HCT116 (cell line): ENCODE data around the gene LIPT1. TPM values are rescaled to one million over a fixed set of nuclear protein-coding genes. Genes with fewer than 3 reads are reported as not detected.

Experiments used
- ATAC-seq: fragments of 200-7000 bp; cut with Tn5 transposase; 2 replicates; pipeline ENCODE4 v1.9.1; 2020; ENCODE audit warnings: mild to moderate bottlenecking, moderate library complexity
- BruUV-seq: library from RNA; stranded (reverse); fragments of 400-500 nt; replicated peaks from 2 replicates; lab custom pipeline; 2021; lab: Mats Ljungman, UMichigan
- CTCF ChIA-PET: fragments of 300-600 bp; sonication (Branson Sonifier 250); formaldehyde crosslinking; loops from one replicate; lab custom pipeline; 2021; ENCODE audit warnings: antibody characterized with exemption; lab: Charles Lee
- POLR2A ChIA-PET: fragments of 300-600, 350-600 bp; sonication (Branson Sonifier 250); formaldehyde crosslinking; loops from one replicate; lab custom pipeline; 2021; ENCODE audit warnings: antibody characterized with exemption; lab: Charles Lee
- RAD21 ChIA-PET, 2 experiments: fragments of 300-600 bp; sonication (Branson Sonifier 250); formaldehyde crosslinking; loops; one replicate each; lab custom pipeline; 2023; ENCODE audit warnings: low total read pairs in 2 of 2; ENCODE audit not compliant: uncharacterized antibody in 2 of 2, unreplicated experiment in 2 of 2, low non-redundant PET in 1 of 2; lab: Charles Lee
- DNase-seq: peaks from one replicate; pipeline ENCODE4 v3.0.0-alpha.2; 2010; ENCODE audit warnings: low read depth, low spot score
- H2AFZ ChIP-seq: fragments of 200-600 bp; shearing (Covaris generic), sonication (generic); 2 replicates; pipeline ENCODE4 v1.6.1; 2017; ENCODE audit warnings: low read depth, mixed run types, mixed read lengths, antibody characterized with exemption, low read length; ENCODE audit not compliant: poor library complexity, severe bottlenecking
- H3K27ac ChIP-seq: 2 replicates; pipeline ENCODE4 v1.5.1; 2012; ENCODE audit warnings: low read depth, low read length
- H3K27me3 ChIP-seq: fragments of 200-600 bp; sonication (generic); 2 replicates; pipeline ENCODE4 v1.6.1; 2016; ENCODE audit warnings: mixed run types, low read length, mixed read lengths; ENCODE audit not compliant: insufficient read depth
- H3K36me3 ChIP-seq, 2 experiments: fragments of 200-500 bp in 1 of 2; fragments of 200-600 bp in 1 of 2; sonication (Bioruptor generic) in 1 of 2; sonication (generic) in 1 of 2; 2 replicates each; pipeline versions ENCODE4 v1.5.1 to v1.6.1; 2014 to 2016; ENCODE audit warnings: low read length in 2 of 2, inconsistent platforms in 1 of 2, mixed read lengths in 1 of 2, mixed run types in 1 of 2; ENCODE audit not compliant: insufficient read depth in 2 of 2, control insufficient read depth in 1 of 2
- H3K4me1 ChIP-seq, 2 experiments: fragments of 200-600 bp in 1 of 2; sonication (generic) in 1 of 2; 2 replicates each; pipeline versions ENCODE4 v1.5.1 to v1.6.1; 2012 to 2017; ENCODE audit warnings: low read length in 2 of 2, inconsistent platforms in 1 of 2, mild to moderate bottlenecking in 1 of 2, mixed read lengths in 1 of 2, mixed run types in 1 of 2, moderate library complexity in 1 of 2; ENCODE audit not compliant: insufficient read depth in 2 of 2, control insufficient read depth in 1 of 2
- H3K4me2 ChIP-seq: fragments of 200-600 bp; sonication (generic); 2 replicates; pipeline ENCODE4 v1.6.1; 2017; ENCODE audit warnings: mixed run types, low read length, mixed read lengths
- H3K4me3 ChIP-seq, 2 experiments: fragments of 200-600 bp in 1 of 2; sonication (generic) in 1 of 2; replicated peaks in 1 of 2; 2 replicates each; pipeline ENCODE4 v1.5.1; 2011 to 2016; ENCODE audit warnings: low read length in 2 of 2, control low read depth in 1 of 2, low read depth in 1 of 2, mild to moderate bottlenecking in 1 of 2, mixed read lengths in 1 of 2, mixed run types in 1 of 2
- H3K79me2 ChIP-seq: fragments of 200-600 bp; sonication (generic); 2 replicates; pipeline ENCODE4 v1.6.1; 2017; ENCODE audit warnings: mild to moderate bottlenecking, mixed run types, low read length, moderate library complexity, mixed read lengths; ENCODE audit not compliant: insufficient read depth
- H3K9ac ChIP-seq: fragments of 200-600 bp; sonication (generic); 2 replicates; pipeline ENCODE4 v1.6.1; 2016; ENCODE audit warnings: low read length, mixed read lengths
- H3K9me2 ChIP-seq: fragments of 200-600 bp; sonication (generic), shearing (Covaris generic); 2 replicates; pipeline ENCODE4 v1.6.1; 2017; ENCODE audit warnings: mixed run types, mild to moderate bottlenecking, moderate library complexity; ENCODE audit not compliant: insufficient read depth
- H3K9me3 ChIP-seq, 2 experiments: fragments of 200-500 bp in 1 of 2; fragments of 200-600 bp in 1 of 2; sonication (Bioruptor generic) in 1 of 2; sonication (generic) in 1 of 2; 2 replicates each; pipeline ENCODE4 v1.6.1; 2014 to 2017; ENCODE audit warnings: low read length in 2 of 2, mixed read lengths in 2 of 2, inconsistent platforms in 1 of 2, low read depth in 1 of 2, mild to moderate bottlenecking in 1 of 2, mixed run types in 1 of 2, moderate library complexity in 1 of 2; ENCODE audit not compliant: control insufficient read depth in 1 of 2, insufficient read depth in 1 of 2
- H4K20me1 ChIP-seq: fragments of 200-600 bp; sonication (generic), shearing (Covaris generic); 2 replicates; pipeline ENCODE4 v1.6.1; 2017; ENCODE audit warnings: mixed run types, mild to moderate bottlenecking, moderate library complexity; ENCODE audit not compliant: insufficient read depth
- ATF3 ChIP-seq: IDR thresholded peaks from 2 replicates; pipeline ENCODE4 v1.6.1; 2012
- CTCF ChIP-seq, 3 experiments: fragments of 200-600 bp in 1 of 3; sonication (generic) in 1 of 3; IDR thresholded peaks in 2 of 3; conservative IDR thresholded peaks in 1 of 3; 2 replicates each; pipeline ENCODE4 v1.5.1; 2012 to 2017; ENCODE audit warnings: low read depth in 2 of 3, low read length in 2 of 3, antibody characterized with exemption in 1 of 3, borderline replicate concordance in 1 of 3, control low read depth in 1 of 3, mild to moderate bottlenecking in 1 of 3, mixed read lengths in 1 of 3, mixed run types in 1 of 3, moderate library complexity in 1 of 3; ENCODE audit not compliant: insufficient read depth in 1 of 3
- ELF1 ChIP-seq: IDR thresholded peaks from 2 replicates; pipeline ENCODE4 v1.6.1; 2012; ENCODE audit warnings: low read depth, borderline replicate concordance
- EZH2 ChIP-seq: fragments of 200-600 bp; sonication (generic); IDR thresholded peaks from 2 replicates; pipeline ENCODE4 v1.6.1; 2017; ENCODE audit warnings: antibody characterized with exemption, mixed run types
- EZH2phosphoT487 ChIP-seq: fragments of 200-600 bp; IDR thresholded peaks from 2 replicates; pipeline ENCODE4 v1.6.1; 2018; ENCODE audit warnings: antibody characterized with exemption, borderline replicate concordance
- FOSL1 ChIP-seq: IDR thresholded peaks from 2 replicates; pipeline ENCODE4 v1.6.1; 2012; ENCODE audit warnings: low read depth
- JUND ChIP-seq: IDR thresholded peaks from 2 replicates; pipeline ENCODE4 v1.6.1; 2012
- MAX ChIP-seq: IDR thresholded peaks from 2 replicates; pipeline ENCODE4 v1.6.1; 2012
- REST ChIP-seq: IDR thresholded peaks from 2 replicates; pipeline ENCODE4 v1.6.1; 2012; ENCODE audit warnings: low read depth
- SIN3A ChIP-seq: IDR thresholded peaks from 2 replicates; pipeline ENCODE4 v1.6.1; 2012; ENCODE audit warnings: low read depth
- SP1 ChIP-seq: IDR thresholded peaks from 2 replicates; pipeline ENCODE4 v1.6.1; 2012; ENCODE audit warnings: low read depth
- TCF7L2 ChIP-seq: IDR thresholded peaks from 2 replicates; pipeline ENCODE4 v1.7.0; 2011; ENCODE audit warnings: borderline replicate concordance, inconsistent platforms; ENCODE audit not compliant: insufficient read depth, insufficient read length; ENCODE audit errors: extremely low read depth
- YY1 ChIP-seq: IDR thresholded peaks from 2 replicates; pipeline ENCODE4 v1.6.1; 2011; ENCODE audit warnings: low read length, low read depth, moderate library complexity, mild to moderate bottlenecking; ENCODE audit not compliant: insufficient replicate concordance; ENCODE audit errors: extremely low read depth
- ZBTB33 ChIP-seq: IDR thresholded peaks from 2 replicates; pipeline ENCODE4 v1.6.1; 2011; ENCODE audit warnings: mild to moderate bottlenecking, low read length, moderate library complexity; ENCODE audit not compliant: insufficient replicate concordance; ENCODE audit errors: extremely low read depth
- ZFX ChIP-seq: fragments of 450-650 bp; IDR thresholded peaks from 2 replicates; pipeline ENCODE4 v1.6.1; 2017
- ZNF274 ChIP-seq: fragments of 200-500 bp; sonication (Bioruptor generic); IDR thresholded peaks from 2 replicates; pipeline ENCODE4 v1.6.1; 2014; ENCODE audit warnings: mild to moderate bottlenecking, low read depth, low read length, inconsistent platforms
- intact Hi-C: fragments of 100-400 bp; cut with micrococcal nuclease; formaldehyde crosslinking; loops from 2 replicates; pipeline ENCODE4 v1.10.0; 2022
- total RNA-seq: library from RNA; stranded (reverse); gene quantifications from one replicate; pipeline ENCODE4 v1.2.1, GENCODE V29; 2021; ENCODE audit not compliant: unreplicated experiment

The LIPT1 gene
- total RNA-seq, 1 experiment from 2014 or later, result 8.5 TPM

GRCh38 chr2:99141110-99142108, 13.4 kb upstream of the LIPT1 start, which contains the start of gene C2orf15:
Gene C2orf15, plus strand, starts transcription at chr2:99141707. Its CDS starts 8,852 bp downstream, at chr2:99150559.
- ChIA-PET CTCF (interaction anchor here (2.1 kb wide), 1 partner anchor 492 kb away, joined by 9 read pairs; no protein-coding TSS in a partner anchor), RAD21 (no interaction called here), POLR2A (interaction anchor here (1.4 to 2.2 kb wide), 4 partner anchors 13 to 195 kb away, joined by 5 to 9 read pairs (median 6); partner anchors contain the start of genes EIF5B, LIPT1, MITD1 and MRPL30)
- H3K4me3 ChIP-seq, result peak within 1 kb of the TSS; percentile 60 to 75
- no peaks in the 10 kb centered on the region for H3K79me2 ChIP-seq
- H3K9me3 ChIP-seq, result no peaks in the 10 kb centered on the region
- no peaks in the 10 kb centered on the region for H3K27me3 ChIP-seq
- ATAC-seq (peak; percentile 93), DNase-seq (peak; percentile 87)
- peak within 1 kb of the TSS; percentile 71 for H3K9ac ChIP-seq
- peak within 1 kb of the TSS; percentile 74 for H2AFZ ChIP-seq
- no peaks in the 10 kb centered on the region for H3K9me2 ChIP-seq
- peaks cover 10 to 27% of the 10 kb centered on the region in 2 experiments for H3K4me1 ChIP-seq
- peak within 1 kb of the TSS; percentile 87 for H3K27ac ChIP-seq
- no peaks in the 10 kb centered on the region for H4K20me1 ChIP-seq
- no peaks in the 10 kb centered on the region for H3K36me3 ChIP-seq
- H3K4me2 ChIP-seq, result peak within 1 kb of the TSS; percentile 92
- intact Hi-C loops, result no loop called here
- BruUV-seq, result TSS peak; percentile 51
- TF ChIP-seq SP1 (peak; percentile 40; the same call in 1 of the 2 replicates), MAX (peak; percentile 44; the same call in 1 of the 2 replicates), FOSL1 (no peak), JUND (no peak), EZH2 (no peak), YY1 (no peak), ATF3 (no peak), ELF1 (no peak), ZBTB33 (peak; percentile 71), ZFX (no peak), SIN3A (peak; percentile 10; the same call in 1 of the 2 replicates), CTCF (IDR thresholded peaks at IDR 0.05 in 2 of 3, conservative IDR thresholded peaks at IDR 0.05 in 1 of 3; ENCODE audit: borderline replicate concordance in 1 of 3, insufficient read depth in 1 of 3, low read depth in 2 of 3, low read length in 2 of 3) (no peak), TCF7L2 (peak; percentile 59), ZNF274 (no peak), REST (no peak), EZH2phosphoT487 (no peak)
